ENCODE data around the gene IHH.

DNA sequence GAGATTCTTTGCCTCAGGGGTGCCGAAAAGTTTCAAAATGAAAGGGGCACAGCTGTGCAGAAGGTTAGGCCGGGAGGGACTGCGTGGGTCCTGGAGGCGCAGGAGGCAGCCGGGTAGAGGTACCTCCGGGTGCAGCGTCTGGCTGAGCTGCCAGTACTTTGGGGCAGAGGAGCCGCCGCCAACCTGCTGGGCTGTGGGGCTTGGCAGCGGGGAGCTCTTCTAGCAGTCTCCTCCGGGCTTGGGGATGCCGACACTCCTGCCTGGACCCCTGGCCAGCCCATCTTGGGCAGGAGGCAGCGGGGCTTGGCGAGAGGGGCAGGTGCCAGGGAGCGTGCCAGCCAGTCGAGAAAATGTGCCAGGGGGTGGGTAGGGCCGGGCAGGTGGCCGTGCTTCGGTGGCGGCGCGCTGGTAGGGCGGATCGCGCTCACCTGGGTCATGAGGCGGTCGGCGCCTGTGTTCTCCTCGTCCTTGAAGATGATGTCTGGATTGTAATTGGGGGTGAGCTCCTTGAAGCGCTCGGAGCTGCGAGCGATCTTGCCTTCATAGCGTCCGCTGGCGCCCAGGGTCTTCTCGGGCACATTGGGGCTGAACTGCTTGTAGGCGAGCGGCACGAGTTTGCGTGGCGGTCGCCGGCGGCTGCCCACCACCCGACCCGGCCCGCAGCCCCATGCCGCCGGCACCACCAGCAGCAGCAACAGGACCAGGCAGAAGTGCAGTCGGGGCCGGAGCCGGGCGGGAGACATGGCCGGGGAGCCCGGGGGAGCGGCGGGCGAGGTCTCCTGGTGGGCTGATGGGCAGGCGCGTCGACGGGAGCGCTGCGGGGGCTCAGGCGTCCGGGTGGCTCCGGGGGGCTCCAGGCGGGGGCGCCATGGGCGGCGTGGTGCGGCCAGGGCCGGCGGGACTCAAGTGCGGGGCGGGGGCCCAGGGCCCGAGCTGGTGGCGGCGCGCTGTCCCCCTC lies 717 bp downstream of the IHH start:
- TF ChIP-seq, protein P1, sequence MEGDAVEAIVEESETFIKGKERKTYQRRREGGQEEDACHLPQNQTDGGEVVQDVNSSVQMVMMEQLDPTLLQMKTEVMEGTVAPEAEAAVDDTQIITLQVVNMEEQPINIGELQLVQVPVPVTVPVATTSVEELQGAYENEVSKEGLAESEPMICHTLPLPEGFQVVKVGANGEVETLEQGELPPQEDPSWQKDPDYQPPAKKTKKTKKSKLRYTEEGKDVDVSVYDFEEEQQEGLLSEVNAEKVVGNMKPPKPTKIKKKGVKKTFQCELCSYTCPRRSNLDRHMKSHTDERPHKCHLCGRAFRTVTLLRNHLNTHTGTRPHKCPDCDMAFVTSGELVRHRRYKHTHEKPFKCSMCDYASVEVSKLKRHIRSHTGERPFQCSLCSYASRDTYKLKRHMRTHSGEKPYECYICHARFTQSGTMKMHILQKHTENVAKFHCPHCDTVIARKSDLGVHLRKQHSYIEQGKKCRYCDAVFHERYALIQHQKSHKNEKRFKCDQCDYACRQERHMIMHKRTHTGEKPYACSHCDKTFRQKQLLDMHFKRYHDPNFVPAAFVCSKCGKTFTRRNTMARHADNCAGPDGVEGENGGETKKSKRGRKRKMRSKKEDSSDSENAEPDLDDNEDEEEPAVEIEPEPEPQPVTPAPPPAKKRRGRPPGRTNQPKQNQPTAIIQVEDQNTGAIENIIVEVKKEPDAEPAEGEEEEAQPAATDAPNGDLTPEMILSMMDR (IDR thresholded peaks at IDR 0.05), result no peak
- TF ChIP-seq, protein P2, sequence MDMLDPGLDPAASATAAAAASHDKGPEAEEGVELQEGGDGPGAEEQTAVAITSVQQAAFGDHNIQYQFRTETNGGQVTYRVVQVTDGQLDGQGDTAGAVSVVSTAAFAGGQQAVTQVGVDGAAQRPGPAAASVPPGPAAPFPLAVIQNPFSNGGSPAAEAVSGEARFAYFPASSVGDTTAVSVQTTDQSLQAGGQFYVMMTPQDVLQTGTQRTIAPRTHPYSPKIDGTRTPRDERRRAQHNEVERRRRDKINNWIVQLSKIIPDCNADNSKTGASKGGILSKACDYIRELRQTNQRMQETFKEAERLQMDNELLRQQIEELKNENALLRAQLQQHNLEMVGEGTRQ (IDR thresholded peaks at IDR 0.05; ENCODE audit: borderline replicate concordance, low read depth, low read length), result no peak
- TF ChIP-seq EZH2phosphoT487 (IDR thresholded peaks at IDR 0.05; ENCODE audit: borderline replicate concordance, low read depth), result peak; percentile 59; the same call in 1 of the 2 replicates
- TF ChIP-seq, protein P3, sequence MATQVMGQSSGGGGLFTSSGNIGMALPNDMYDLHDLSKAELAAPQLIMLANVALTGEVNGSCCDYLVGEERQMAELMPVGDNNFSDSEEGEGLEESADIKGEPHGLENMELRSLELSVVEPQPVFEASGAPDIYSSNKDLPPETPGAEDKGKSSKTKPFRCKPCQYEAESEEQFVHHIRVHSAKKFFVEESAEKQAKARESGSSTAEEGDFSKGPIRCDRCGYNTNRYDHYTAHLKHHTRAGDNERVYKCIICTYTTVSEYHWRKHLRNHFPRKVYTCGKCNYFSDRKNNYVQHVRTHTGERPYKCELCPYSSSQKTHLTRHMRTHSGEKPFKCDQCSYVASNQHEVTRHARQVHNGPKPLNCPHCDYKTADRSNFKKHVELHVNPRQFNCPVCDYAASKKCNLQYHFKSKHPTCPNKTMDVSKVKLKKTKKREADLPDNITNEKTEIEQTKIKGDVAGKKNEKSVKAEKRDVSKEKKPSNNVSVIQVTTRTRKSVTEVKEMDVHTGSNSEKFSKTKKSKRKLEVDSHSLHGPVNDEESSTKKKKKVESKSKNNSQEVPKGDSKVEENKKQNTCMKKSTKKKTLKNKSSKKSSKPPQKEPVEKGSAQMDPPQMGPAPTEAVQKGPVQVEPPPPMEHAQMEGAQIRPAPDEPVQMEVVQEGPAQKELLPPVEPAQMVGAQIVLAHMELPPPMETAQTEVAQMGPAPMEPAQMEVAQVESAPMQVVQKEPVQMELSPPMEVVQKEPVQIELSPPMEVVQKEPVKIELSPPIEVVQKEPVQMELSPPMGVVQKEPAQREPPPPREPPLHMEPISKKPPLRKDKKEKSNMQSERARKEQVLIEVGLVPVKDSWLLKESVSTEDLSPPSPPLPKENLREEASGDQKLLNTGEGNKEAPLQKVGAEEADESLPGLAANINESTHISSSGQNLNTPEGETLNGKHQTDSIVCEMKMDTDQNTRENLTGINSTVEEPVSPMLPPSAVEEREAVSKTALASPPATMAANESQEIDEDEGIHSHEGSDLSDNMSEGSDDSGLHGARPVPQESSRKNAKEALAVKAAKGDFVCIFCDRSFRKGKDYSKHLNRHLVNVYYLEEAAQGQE (IDR thresholded peaks at IDR 0.05; ENCODE audit: low read depth, low read length), result no peak
- TF ChIP-seq YY1 (IDR thresholded peaks at IDR 0.05; ENCODE audit: low read depth), result no peak
